H7 (cell line): ENCODE results near the gene PTPRN2. TPM values are rescaled to one million over a fixed set of nuclear protein-coding genes. Genes with fewer than 3 reads are reported as not detected.
"Not testable (repeated sequence)": the region's sequence is repeated elsewhere in the genome, so short reads cannot be mapped to it uniquely, and the experiment has no call there.

Source experiments
- DNase-seq: peaks from one replicate; pipeline ENCODE4 v3.0.0; 2012
- H3K27me3 ChIP-seq: 2 replicates; pipeline ENCODE4 v1.6.0; 2011; ENCODE audit warnings: mild to moderate bottlenecking, low read length; ENCODE audit not compliant: control insufficient read depth, insufficient read depth
- H3K36me3 ChIP-seq: replicated peaks from 2 replicates; pipeline ENCODE4 v1.5.1; 2011; ENCODE audit warnings: low read length; ENCODE audit not compliant: control insufficient read depth, insufficient read depth
- H3K4me3 ChIP-seq: 2 replicates; pipeline ENCODE4 v1.5.1; 2011; ENCODE audit warnings: low read depth, mild to moderate bottlenecking, control low read depth, low read length, moderate library complexity; ENCODE audit not compliant: insufficient read depth
- total RNA-seq: library from RNA; depleted of rRNA; stranded (reverse); fragments of >200 nt; shearing (Covaris generic); gene quantifications from 2 replicates; pipeline ENCODE4 v1.2.3, GENCODE V29; 2014

Gene PTPRN2
- total RNA-seq, 1 experiment from 2014 or later = 0.80 TPM

- no peak overlapping the region for H3K4me3 ChIP-seq
These were observed 201.3 kb downstream of the PTPRN2 start for GRCh38 chr7:158386355-158386618.

DNA sequence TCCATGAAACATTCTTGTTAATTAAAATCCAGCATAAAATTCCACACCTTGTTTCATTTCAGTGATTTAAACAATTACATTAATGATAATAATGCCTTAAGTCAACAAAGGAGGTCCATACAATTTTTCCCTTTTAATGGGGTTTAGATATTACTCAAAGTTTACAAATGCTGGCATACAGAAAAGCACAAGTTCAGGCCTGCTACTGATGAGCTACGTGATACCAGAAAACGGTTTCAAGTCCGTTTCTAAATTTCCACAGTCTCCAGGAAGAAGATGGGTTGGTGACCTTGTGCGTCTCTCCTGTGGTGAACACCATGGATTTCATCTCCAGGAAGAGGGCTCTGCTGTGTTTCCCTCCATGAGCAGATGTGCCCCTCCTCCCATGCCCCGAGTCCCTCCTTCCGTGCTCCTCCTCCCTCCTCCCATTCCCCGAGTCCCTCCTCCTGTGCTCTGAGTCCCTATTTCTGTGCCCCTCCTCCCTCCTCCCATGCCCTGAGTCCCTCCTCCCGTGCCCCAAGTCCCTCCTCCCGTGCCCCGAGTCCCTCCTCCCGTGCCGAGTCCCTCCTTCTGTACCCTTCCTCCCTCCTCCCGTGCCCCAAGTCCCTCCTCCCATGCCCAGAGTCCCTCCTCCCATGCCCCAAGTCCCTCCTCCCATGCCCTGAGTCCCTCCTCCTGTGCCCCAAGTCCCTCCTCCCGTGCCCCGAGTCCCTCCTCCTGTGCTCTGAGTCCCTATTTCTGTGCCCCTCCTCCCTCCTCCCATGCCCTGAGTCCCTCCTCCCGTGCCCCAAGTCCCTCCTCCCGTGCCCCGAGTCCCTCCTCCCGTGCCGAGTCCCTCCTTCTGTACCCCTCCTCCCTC lies 201.9 kb downstream of the PTPRN2 start:
- not testable (repeated sequence) for H3K4me3 ChIP-seq, H3K36me3 ChIP-seq, DNase-seq, H3K27me3 ChIP-seq

More at GRCh38 chr7:158386355-158386618, 201.3 kb downstream of the PTPRN2 start:
- Histone ChIP-seq H3K27me3 (no peaks in the 10 kb centered on the region), H3K36me3 (no peaks in the 10 kb centered on the region)
- DNase-seq = no peak

GRCh38 chr7:158384746-158385145 lies 202.9 kb downstream of the PTPRN2 start:
- Histone ChIP-seq H3K27me3 (no peaks in the 10 kb centered on the region), H3K36me3 (no peaks in the 10 kb centered on the region), H3K4me3 (no peak overlapping the region)
- no peak for DNase-seq

GRCh38 chr7:158383665-158384064 lies 204.0 kb downstream of the PTPRN2 start:
- H3K27me3 ChIP-seq = no peaks in the 10 kb centered on the region
- no peak overlapping the region for H3K4me3 ChIP-seq
- H3K36me3 ChIP-seq = no peaks in the 10 kb centered on the region
- no peak for DNase-seq

DNA sequence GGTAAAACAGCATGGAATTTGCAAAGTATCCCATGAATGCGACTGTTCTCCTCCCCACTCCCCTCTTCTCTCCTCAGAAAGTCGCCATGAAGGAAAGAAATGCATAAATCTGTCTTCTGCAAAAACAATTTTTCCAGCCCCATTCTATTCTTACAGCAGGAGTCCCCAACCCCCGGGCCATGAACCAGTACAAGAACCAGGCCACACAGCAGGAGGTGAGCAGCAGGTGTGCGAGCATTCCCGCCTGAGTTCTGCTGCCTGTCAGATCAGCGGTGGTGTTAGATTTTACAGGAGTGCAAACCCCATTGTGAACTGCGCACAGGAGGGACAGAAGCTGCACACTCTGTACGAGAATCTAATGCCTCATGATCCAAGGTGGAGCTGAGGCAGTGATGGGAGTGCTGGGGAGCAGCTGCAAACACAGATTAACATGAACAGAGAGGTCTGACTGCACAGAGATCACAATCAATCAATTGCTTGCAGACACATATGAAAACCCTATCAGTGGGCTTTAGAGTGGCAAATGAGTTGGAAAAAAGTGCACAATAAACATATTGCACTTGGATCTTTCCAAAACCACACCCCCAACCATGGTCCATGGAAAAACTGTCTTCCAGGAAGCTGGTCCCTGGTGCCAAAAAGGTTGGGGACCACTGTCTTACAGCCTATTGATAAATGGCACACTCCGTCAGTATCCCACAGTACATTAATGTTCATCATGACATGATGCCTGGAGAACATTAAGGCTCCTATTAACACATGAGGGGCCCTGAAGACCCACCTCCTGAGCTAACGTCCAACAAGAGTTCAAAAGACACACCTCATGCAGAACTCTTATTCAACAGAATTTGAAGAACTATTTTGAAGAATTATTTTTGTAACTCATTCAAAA lies 205.0 kb downstream of the PTPRN2 start:
- DNase-seq = no peak
- Histone ChIP-seq H3K4me3 (no peak overlapping the region), H3K27me3 (no peaks in the 10 kb centered on the region), H3K36me3 (no peaks in the 10 kb centered on the region)

- Histone ChIP-seq H3K4me3 (no peak overlapping the region), H3K36me3 (no peaks in the 10 kb centered on the region), H3K27me3 (no peaks in the 10 kb centered on the region)
- no peak for DNase-seq
These were observed 205.7 kb downstream of the PTPRN2 start for GRCh38 chr7:158381956-158382355.

GRCh38 chr7:158378978-158379377 lies 208.6 kb downstream of the PTPRN2 start:
- Histone ChIP-seq H3K4me3 (no peak overlapping the region), H3K36me3 (no peaks in the 10 kb centered on the region), H3K27me3 (no peaks in the 10 kb centered on the region)
- no peak for DNase-seq

- Histone ChIP-seq H3K36me3 (no peaks in the 10 kb centered on the region), H3K4me3 (no peak overlapping the region), H3K27me3 (no peaks in the 10 kb centered on the region)
- no peak for DNase-seq
These were observed 209.6 kb downstream of the PTPRN2 start for GRCh38 chr7:158377800-158378623.

- H3K4me3 ChIP-seq, H3K27me3 ChIP-seq, H3K36me3 ChIP-seq, DNase-seq: not testable (repeated sequence)
These were observed 210.8 kb downstream of the PTPRN2 start for GRCh38 chr7:158376839-158377186.

- H3K27me3 ChIP-seq, DNase-seq, H3K4me3 ChIP-seq, H3K36me3 ChIP-seq: not testable (repeated sequence)
These were observed 211.3 kb downstream of the PTPRN2 start for GRCh38 chr7:158376146-158376838.

- no peaks in the 10 kb centered on the region for H3K36me3 ChIP-seq
These were observed 212.6 kb downstream of the PTPRN2 start for GRCh38 chr7:158375034-158375433.

DNA sequence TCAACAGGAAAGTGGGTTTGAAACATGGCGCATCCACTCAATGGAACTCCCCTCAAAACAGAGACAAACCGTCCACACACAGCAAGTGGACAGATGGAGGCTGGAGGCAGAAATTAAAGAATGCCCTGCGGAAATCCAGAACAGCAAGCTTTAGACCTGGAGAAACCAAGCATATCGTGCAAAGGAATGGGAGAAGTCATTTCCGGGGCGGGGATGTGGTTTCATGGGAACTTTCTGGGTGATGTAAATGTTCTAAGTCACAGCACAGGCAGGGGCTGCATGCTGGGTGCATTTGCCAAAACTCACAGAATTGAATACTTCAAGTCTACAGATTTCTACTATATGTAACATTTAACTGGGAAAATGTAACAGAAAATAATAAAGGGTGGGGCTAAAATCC lies 213.0 kb downstream of the PTPRN2 start:
- no peak for DNase-seq
- no peaks in the 10 kb centered on the region for H3K27me3 ChIP-seq

More at GRCh38 chr7:158375034-158375433, 212.6 kb downstream of the PTPRN2 start:
- Histone ChIP-seq H3K27me3 (no peaks in the 10 kb centered on the region), H3K4me3 (no peak overlapping the region)
- no peak for DNase-seq

DNA sequence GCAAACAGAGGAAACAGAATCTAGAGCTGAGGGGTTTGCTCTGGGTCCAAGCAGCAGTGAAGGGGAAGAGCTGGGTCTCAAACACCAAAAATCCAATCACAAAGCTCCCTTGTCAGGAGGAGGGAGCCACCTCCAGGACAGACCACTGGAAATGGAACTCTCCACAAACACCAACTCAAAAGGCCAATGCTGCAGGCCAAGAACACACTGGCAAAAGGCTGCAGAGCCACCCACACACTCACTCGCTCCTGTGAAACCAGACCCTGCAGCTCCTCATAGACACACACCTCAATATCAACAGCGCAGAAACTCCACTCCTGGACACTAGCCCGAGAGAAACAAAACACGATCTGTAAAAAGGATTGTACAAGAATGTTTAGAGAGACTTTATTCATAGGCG lies 213.5 kb downstream of the PTPRN2 start:
- no peak for DNase-seq
- H3K27me3 ChIP-seq = no peaks in the 10 kb centered on the region
- no peak overlapping the region for H3K4me3 ChIP-seq

More for the DNA sequence above, 213.0 kb downstream of the PTPRN2 start:
- no peak overlapping the region for H3K4me3 ChIP-seq
- H3K36me3 ChIP-seq = no peaks in the 10 kb centered on the region

More for the DNA sequence above, 213.5 kb downstream of the PTPRN2 start:
- H3K36me3 ChIP-seq = no peaks in the 10 kb centered on the region
